ENCODE measurements around the gene APC2. TPM values are rescaled to one million over a fixed set of nuclear protein-coding genes. Genes with fewer than 3 reads are reported as not detected.

The APC2 gene
- total RNA-seq, 2 experiments from 2014 or later: 0.07 to 0.29 TPM

- no peak overlapping the region for H3K27ac Mint-ChIP-seq
- no peak for TF ChIP-seq CTCF (IDR thresholded peaks at IDR 0.05)
- H3K4me1 Mint-ChIP-seq (ENCODE audit: low read depth): peaks cover 13% of the 10 kb centered on the region
- intact Hi-C loops (cut with micrococcal nuclease): no loop called here
- DNase-seq (no peak), ATAC-seq (no peak)
- no peaks in the 10 kb centered on the region for H3K36me3 Mint-ChIP-seq (ENCODE audit: low read depth)
- no peak overlapping the region for H3K4me3 Mint-ChIP-seq
- peaks cover 14% of the 10 kb centered on the region for H3K27me3 Mint-ChIP-seq
- POLR2A ChIA-PET: no interaction called here
- no peaks in the 10 kb centered on the region for H3K9me3 Mint-ChIP-seq
- CTCF ChIA-PET: no interaction called here
Measured at GRCh38 chr19:1510442-1510806, 60.5 kb downstream of the APC2 start.

GRCh38 chr19:1510807-1511206 is 60.9 kb downstream of the APC2 start:
- no peaks in the 10 kb centered on the region for H3K9me3 Mint-ChIP-seq
- H3K27me3 Mint-ChIP-seq: peaks cover 13% of the 10 kb centered on the region
- no peak overlapping the region for H3K27ac Mint-ChIP-seq
- POLR2A ChIA-PET: no interaction called here
- no peaks in the 10 kb centered on the region for H3K36me3 Mint-ChIP-seq (ENCODE audit: low read depth)
- no peak for TF ChIP-seq CTCF (IDR thresholded peaks at IDR 0.05)
- peaks cover 13% of the 10 kb centered on the region for H3K4me1 Mint-ChIP-seq (ENCODE audit: low read depth)
- H3K4me3 Mint-ChIP-seq: no peak overlapping the region
- intact Hi-C loops (cut with micrococcal nuclease): no loop called here
- ATAC-seq: no peak
- CTCF ChIA-PET: no interaction called here
- DNase-seq: no peak

GRCh38 chr19:1511318-1512317 is 61.7 kb downstream of the APC2 start:
- H3K27ac Mint-ChIP-seq: no peak overlapping the region
- no peak for ATAC-seq
- peak overlapping the region; percentile 66 for H3K4me3 Mint-ChIP-seq
- ChIA-PET POLR2A (interaction anchor here (0.6 kb wide), 1 partner anchor 18 kb away, joined by 3 read pairs; no protein-coding TSS in a partner anchor), CTCF (interaction anchor here (0.7 to 0.9 kb wide), 2 partner anchors 9 to 35 kb away, joined by 3 read pairs; no protein-coding TSS in a partner anchor)
- peaks cover 13% of the 10 kb centered on the region for H3K27me3 Mint-ChIP-seq
- no peaks in the 10 kb centered on the region for H3K36me3 Mint-ChIP-seq (ENCODE audit: low read depth)
- intact Hi-C loops (cut with micrococcal nuclease): no loop called here
- no peaks in the 10 kb centered on the region for H3K9me3 Mint-ChIP-seq
- peaks cover 13% of the 10 kb centered on the region for H3K4me1 Mint-ChIP-seq (ENCODE audit: low read depth)
- no peak for TF ChIP-seq CTCF (IDR thresholded peaks at IDR 0.05)
- no peak for DNase-seq

- no peaks in the 10 kb centered on the region for H3K9me3 Mint-ChIP-seq
- no peak within 1 kb of the TSS for H3K27ac Mint-ChIP-seq
- peak within 1 kb of the TSS; percentile 66 for H3K4me3 Mint-ChIP-seq
- TF ChIP-seq CTCF (IDR thresholded peaks at IDR 0.05): no peak
- peak; percentile 82 for DNase-seq
- POLR2A ChIA-PET: no interaction called here
- no peaks in the 10 kb centered on the region for H3K36me3 Mint-ChIP-seq (ENCODE audit: low read depth)
- peaks cover 9% of the 10 kb centered on the region for H3K4me1 Mint-ChIP-seq (ENCODE audit: low read depth)
- peaks cover 10% of the 10 kb centered on the region for H3K27me3 Mint-ChIP-seq
- intact Hi-C loops (cut with micrococcal nuclease): no loop called here
- CTCF ChIA-PET: interaction anchor here (0.9 kb wide), 1 partner anchor 10 kb away, joined by 3 read pairs; no protein-coding TSS in a partner anchor
- peak; percentile 86 for ATAC-seq
Measured at GRCh38 chr19:1512671-1513498, 63.0 kb downstream of the APC2 start, which contains the start of gene ADAMTSL5. ADAMTSL5 (minus strand) TSS chr19:1513019; CDS start chr19:1510943, 2,076 bp downstream.

All from activated CD8-positive, alpha-beta T cell treated with anti-CD3 and anti-CD28 coated beads for 36 hours (primary cell).